Activated T-cell treated with anti-CD3 and anti-CD28 coated beads, Interleukin-2, amount 50 U/mL, for 4 hours (primary cell): ENCODE results near the gene RUFY4. TPM values are rescaled to one million over a fixed set of nuclear protein-coding genes. Genes with fewer than 3 reads are reported as not detected.
"Not testable (repeated sequence)": the region's sequence is repeated elsewhere in the genome, so short reads cannot be mapped to it uniquely, and the experiment has no call there.

Experiments
- ATAC-seq, 2 donors: fragments of 200-7000 bp; cut with Tn5 transposase; one replicate each; pipeline ENCODE4 v1.10.0; 2021
- DNase-seq: peaks from one replicate; pipeline ENCODE4 v3.0.0-alpha.2; 2020
- H3K27me3 Mint-ChIP-seq: one replicate; pipeline ENCODE4 v1.8.0; 2021; ENCODE audit warnings: low read depth, mixed read lengths
- H3K36me3 Mint-ChIP-seq: one replicate; pipeline ENCODE4 v1.8.0; 2022; ENCODE audit warnings: mixed read lengths; ENCODE audit not compliant: insufficient read depth
- H3K4me1 Mint-ChIP-seq: one replicate; pipeline ENCODE4 v1.8.0; 2021; ENCODE audit warnings: low read depth, mixed read lengths
- H3K4me3 Mint-ChIP-seq: one replicate; pipeline ENCODE4 v1.8.0; 2021; ENCODE audit warnings: mild to moderate bottlenecking, moderate library complexity, mixed read lengths
- H3K9me3 Mint-ChIP-seq: one replicate; pipeline ENCODE4 v1.8.0; 2021; ENCODE audit warnings: mixed read lengths
- total RNA-seq, 3 donors: library from RNA; stranded (reverse); gene quantifications; one replicate each; pipeline ENCODE4 v1.2.1, GENCODE V29; 2021

Gene RUFY4
- total RNA-seq, 3 donors from 2014 or later, result 0.16 to 0.38 TPM; not detected in 1

- DNase-seq, H3K4me3 Mint-ChIP-seq, H3K36me3 Mint-ChIP-seq, H3K4me1 Mint-ChIP-seq, ATAC-seq: not testable (repeated sequence)
- peaks cover 27% of the 10 kb centered on the region for H3K9me3 Mint-ChIP-seq
- H3K27me3 Mint-ChIP-seq, result peaks cover 20% of the 10 kb centered on the region
Measured at GRCh38 chr2:218122286-218122685, 53.2 kb downstream of the RUFY4 start.

DNA sequence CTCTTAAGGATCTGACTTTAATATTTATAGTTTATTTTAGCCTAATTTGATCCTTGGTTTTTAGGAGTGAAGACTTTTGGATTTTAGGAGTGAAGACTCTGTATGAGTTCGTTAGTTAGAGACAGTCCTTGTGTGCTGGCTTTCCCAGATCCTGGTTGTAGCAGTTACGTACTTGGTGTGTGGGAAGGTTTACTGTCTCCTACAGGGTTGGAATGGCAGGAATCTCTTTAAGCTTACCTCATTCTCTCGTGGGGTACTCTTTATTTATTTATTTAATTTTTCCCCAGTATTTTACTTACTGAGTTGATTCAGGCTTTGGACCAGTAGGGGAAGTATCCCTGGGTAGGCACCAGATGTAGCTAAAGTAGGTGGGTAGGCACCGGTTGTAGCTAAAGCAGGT lies 54.9 kb downstream of the RUFY4 start:
- DNase-seq (no peak), ATAC-seq (no peak)
- peaks cover 5% of the 10 kb centered on the region for H3K4me1 Mint-ChIP-seq
- no peaks in the 10 kb centered on the region for H3K36me3 Mint-ChIP-seq
- H3K4me3 Mint-ChIP-seq, result no peak overlapping the region
- peaks cover 20% of the 10 kb centered on the region for H3K9me3 Mint-ChIP-seq
- H3K27me3 Mint-ChIP-seq, result peaks cover 20% of the 10 kb centered on the region

GRCh38 chr2:218125095-218125494 lies 56.0 kb downstream of the RUFY4 start:
- ATAC-seq, result no peak
- peaks cover 5% of the 10 kb centered on the region for H3K4me1 Mint-ChIP-seq

GRCh38 chr2:218125626-218126080 lies 56.6 kb downstream of the RUFY4 start, which contains the start of gene CXCR2:
TSS of gene CXCR2 (plus strand) at chr2:218126028. CDS start at chr2:218134802, 8,774 bp downstream.
- ATAC-seq (no peak), DNase-seq (no peak)
- H3K4me1 Mint-ChIP-seq, result peaks cover 5% of the 10 kb centered on the region
- peaks cover 16% of the 10 kb centered on the region for H3K27me3 Mint-ChIP-seq
- peaks cover 17% of the 10 kb centered on the region for H3K9me3 Mint-ChIP-seq
- no peaks in the 10 kb centered on the region for H3K36me3 Mint-ChIP-seq
- peak within 1 kb of the TSS; percentile 27 for H3K4me3 Mint-ChIP-seq

More at GRCh38 chr2:218125095-218125494, 56.0 kb downstream of the RUFY4 start:
- Mint-ChIP-seq H3K27me3 (peaks cover 16% of the 10 kb centered on the region), H3K9me3 (peaks cover 17% of the 10 kb centered on the region), H3K36me3 (no peaks in the 10 kb centered on the region), H3K4me3 (no peak overlapping the region)
- DNase-seq, result no peak

GRCh38 chr2:218127929-218128455 lies 58.9 kb downstream of the RUFY4 start:
- DNase-seq (no peak), ATAC-seq (no peak)
- Mint-ChIP-seq H3K36me3 (no peaks in the 10 kb centered on the region), H3K27me3 (peaks cover 16% of the 10 kb centered on the region), H3K4me1 (peaks cover 5% of the 10 kb centered on the region), H3K4me3 (no peak overlapping the region), H3K9me3 (peaks cover 1% of the 10 kb centered on the region)

GRCh38 chr2:218128781-218129457 lies 59.9 kb downstream of the RUFY4 start:
- Mint-ChIP-seq H3K27me3 (peaks cover 16% of the 10 kb centered on the region), H3K36me3 (no peaks in the 10 kb centered on the region), H3K4me1 (peaks cover 5% of the 10 kb centered on the region), H3K9me3 (no peaks in the 10 kb centered on the region), H3K4me3 (no peak overlapping the region)
- DNase-seq (no peak), ATAC-seq (no peak)

GRCh38 chr2:218129458-218130135 lies 60.5 kb downstream of the RUFY4 start:
- no peak overlapping the region for H3K4me3 Mint-ChIP-seq
- no peak for ATAC-seq
- peaks cover 14% of the 10 kb centered on the region for H3K27me3 Mint-ChIP-seq
- H3K9me3 Mint-ChIP-seq, result no peaks in the 10 kb centered on the region
- H3K4me1 Mint-ChIP-seq, result peaks cover 5% of the 10 kb centered on the region
- no peak for DNase-seq
- H3K36me3 Mint-ChIP-seq, result no peaks in the 10 kb centered on the region

DNA sequence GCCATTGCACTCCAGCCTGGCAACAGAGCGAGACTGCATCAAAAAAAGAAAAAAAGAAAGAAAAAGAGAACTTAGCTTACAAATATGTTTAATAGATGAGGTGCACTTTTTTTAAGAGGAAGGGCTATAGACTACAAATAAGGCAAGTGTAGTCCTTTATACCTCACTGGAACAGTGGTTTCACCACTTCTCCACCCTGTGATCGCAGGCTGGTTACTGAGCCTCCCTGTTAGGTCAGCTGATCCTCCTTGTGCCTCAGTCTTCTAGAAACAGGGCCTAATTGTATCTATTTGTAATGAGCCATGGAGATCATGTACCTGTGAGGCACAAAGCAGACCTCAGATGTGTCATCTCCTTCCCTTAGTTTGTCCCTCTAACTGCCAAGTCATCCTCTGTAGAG lies 61.3 kb downstream of the RUFY4 start:
- Mint-ChIP-seq H3K9me3 (no peaks in the 10 kb centered on the region), H3K27me3 (peaks cover 13% of the 10 kb centered on the region), H3K36me3 (no peaks in the 10 kb centered on the region), H3K4me1 (peaks cover 4% of the 10 kb centered on the region), H3K4me3 (no peak overlapping the region)
- no peak for ATAC-seq
- no peak for DNase-seq

- no peaks in the 10 kb centered on the region for H3K4me1 Mint-ChIP-seq
Measured at GRCh38 chr2:218130822-218131221, 61.8 kb downstream of the RUFY4 start.

DNA sequence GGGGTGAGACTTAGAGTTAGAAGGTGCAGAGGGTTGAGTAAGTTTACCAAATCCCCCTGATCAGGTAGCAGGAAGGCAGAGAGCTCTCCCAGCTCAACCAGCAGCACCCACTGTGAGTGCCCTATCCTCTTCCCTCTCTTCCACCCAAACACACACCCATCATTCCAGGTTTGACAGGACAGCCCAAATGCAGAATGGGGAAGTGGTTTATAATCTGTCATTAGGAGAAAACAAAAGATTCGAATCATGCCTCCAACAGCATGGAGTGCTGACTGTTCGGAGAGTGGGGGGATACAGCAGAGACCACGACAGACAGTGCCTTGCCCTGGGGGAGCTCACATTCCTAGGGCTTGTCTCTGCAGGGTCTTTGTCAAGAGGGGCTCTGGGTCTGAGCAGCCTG lies 68.5 kb downstream of the RUFY4 start:
- no peaks in the 10 kb centered on the region for H3K9me3 Mint-ChIP-seq
- no peak overlapping the region for H3K4me3 Mint-ChIP-seq
- H3K36me3 Mint-ChIP-seq, result no peaks in the 10 kb centered on the region
- no peaks in the 10 kb centered on the region for H3K4me1 Mint-ChIP-seq
- DNase-seq (no peak), ATAC-seq (no peak)
- peaks cover 46% of the 10 kb centered on the region for H3K27me3 Mint-ChIP-seq

More at GRCh38 chr2:218130822-218131221, 61.8 kb downstream of the RUFY4 start:
- H3K4me3 Mint-ChIP-seq, result no peak overlapping the region
- H3K27me3 Mint-ChIP-seq, result peaks cover 13% of the 10 kb centered on the region
- H3K36me3 Mint-ChIP-seq, result no peaks in the 10 kb centered on the region
- no peaks in the 10 kb centered on the region for H3K9me3 Mint-ChIP-seq
- DNase-seq (no peak), ATAC-seq (no peak)

GRCh38 chr2:218138047-218138446 lies 69.0 kb downstream of the RUFY4 start:
- Mint-ChIP-seq H3K27me3 (peaks cover 46% of the 10 kb centered on the region), H3K9me3 (no peaks in the 10 kb centered on the region), H3K36me3 (no peaks in the 10 kb centered on the region), H3K4me3 (no peak overlapping the region), H3K4me1 (no peaks in the 10 kb centered on the region)
- ATAC-seq (no peak), DNase-seq (no peak)

Other genes with a start within 250 kb of the RUFY4 start
- gene TNS1, start 66.3 kb upstream of the RUFY4 start, total RNA-seq, result 1 to 10 TPM in 1 of 3 donors, under 1 TPM in 2; 0.50 to 1.2 (median 0.54) TPM
- gene CXCR2, start 56.8 kb downstream of the RUFY4 start, total RNA-seq, result not detected
- not detected for gene CXCR1, start 97.7 kb downstream of the RUFY4 start, total RNA-seq
- gene ARPC2, start 147.9 kb downstream of the RUFY4 start, total RNA-seq, result 100 to 1,000 TPM; 381 to 396 (median 382) TPM
- under 1 TPM; 0.66 to 0.69 (median 0.68) TPM for gene GPBAR1, start 191.8 kb downstream of the RUFY4 start, total RNA-seq
- 100 to 1,000 TPM; 128 to 142 (median 131) TPM for gene AAMP, start 200.9 kb downstream of the RUFY4 start, total RNA-seq
- gene PNKD, start 201.3 kb downstream of the RUFY4 start, total RNA-seq, result 10 to 100 TPM; 14.7 to 19.1 (median 17.8) TPM
- 10 to 100 TPM; 49.0 to 60.5 (median 52.8) TPM for gene TMBIM1, start 223.2 kb downstream of the RUFY4 start, total RNA-seq